Daoy (cell line): ENCODE data around the gene FBXO47. TPM values are rescaled to one million over a fixed set of nuclear protein-coding genes. Genes with fewer than 3 reads are reported as not detected.

Source experiments
- total RNA-seq: library from RNA; depleted of rRNA; stranded (reverse); fragments of >200 nt; shearing (Covaris generic); gene quantifications from 2 replicates; pipeline ENCODE4 v1.2.3, GENCODE V29; 2014; rRNA removed

FBXO47 gene
- total RNA-seq, 1 experiment from 2014 or later = not detected

Other genes with a start within 250 kb of the FBXO47 start
- gene CISD3, start 237.1 kb downstream of the FBXO47 start, total RNA-seq = 0.57 and 3.4 TPM in 2 replicates
- gene PCGF2, start 219.1 kb downstream of the FBXO47 start, total RNA-seq = 3.3 and 3.5 TPM in 2 replicates
- gene PSMB3, start 214.7 kb downstream of the FBXO47 start, total RNA-seq = 524 and 545 TPM in 2 replicates
- gene PIP4K2B, start 167.8 kb downstream of the FBXO47 start, total RNA-seq = 16.6 and 22.4 TPM in 2 replicates
- 9.8 and 17.3 TPM in 2 replicates for gene CWC25, start 142.1 kb downstream of the FBXO47 start, total RNA-seq
- 1,167 and 1,311 TPM in 2 replicates for gene RPL23, start 113.7 kb downstream of the FBXO47 start, total RNA-seq
- gene LASP1, start 97.3 kb downstream of the FBXO47 start, total RNA-seq = 71.0 and 77.9 TPM in 2 replicates
- 0.11 TPM in 1 of 2 replicates, not detected in the other for gene PLXDC1, start 184.2 kb upstream of the FBXO47 start, total RNA-seq
- gene ARL5C, start 198.8 kb upstream of the FBXO47 start, total RNA-seq = not detected in 2 replicates
- 0.89 and 1.0 TPM in 2 replicates for gene CACNB1, start 230.3 kb upstream of the FBXO47 start, total RNA-seq
- gene RPL19, start 232.9 kb upstream of the FBXO47 start, total RNA-seq = 2,153 and 2,499 TPM in 2 replicates